Peyer's patch (tissue), 4 donors: ENCODE measurements around the gene NHEJ1. TPM values are rescaled to one million over a fixed set of nuclear protein-coding genes. Genes with fewer than 3 reads are reported as not detected.
A peak's percentile ranks its signal among the peaks of the same experiment; 100 is the strongest.
"Not testable (repeated sequence)": the region's sequence is repeated elsewhere in the genome, so short reads cannot be mapped to it uniquely, and the experiment has no call there.

ENCODE experiments used
- DNase-seq, 3 donors: peaks; one replicate each; pipeline ENCODE4 v3.0.0-alpha.2; 2017 to 2019
- H3K27ac ChIP-seq, 4 donors: fragments of 200-600 bp; sonication (generic); one replicate each; pipeline ENCODE4 v1.5.1; 2016 to 2019
- H3K27me3 ChIP-seq, 2 donors: fragments of 200-600 bp; sonication (generic); one replicate each; pipeline ENCODE4 v1.5.1; 2019
- H3K36me3 ChIP-seq, 3 donors: fragments of 200-600 bp; sonication (generic); one replicate each; pipeline ENCODE4 v1.5.1; 2016 to 2019
- H3K4me1 ChIP-seq, 4 donors: fragments of 200-600 bp; sonication (generic); one replicate each; pipeline ENCODE4 v1.5.1; 2016 to 2019
- H3K4me3 ChIP-seq, 4 donors: fragments of 200-600 bp; sonication (generic); 1 replicate in 3 of 4; 2 replicates in 1 of 4; pipeline ENCODE4 v1.5.1; 2016 to 2019; ENCODE audit warnings: mild to moderate bottlenecking in 1 of 4
- H3K9me3 ChIP-seq, 4 donors: fragments of 200-600 bp; sonication (generic); one replicate each; pipeline ENCODE4 v1.5.1; 2016 to 2019; ENCODE audit warnings: mild to moderate bottlenecking in 1 of 4
- CTCF ChIP-seq, 6 experiments: fragments of 450-650 bp in 4 of 6; fragments of 200-600 bp in 2 of 6; sonication (generic) in 1 of 6; IDR thresholded peaks; one replicate each; pipeline ENCODE4 v1.5.1; 2017 to 2019; ENCODE audit warnings: antibody characterized with exemption in 6 of 6, mild to moderate bottlenecking in 3 of 6, moderate library complexity in 1 of 6
- POLR2A ChIP-seq, 2 donors: fragments of 450-650 bp; IDR thresholded peaks; one replicate each; pipeline ENCODE4 v1.5.1; 2017; ENCODE audit warnings: antibody characterized with exemption in 2 of 2, mild to moderate bottlenecking in 2 of 2, moderate library complexity in 2 of 2
- total RNA-seq, 4 donors: library from RNA; depleted of rRNA; stranded (reverse); fragments of >200 nt; gene quantifications; one replicate each; pipeline ENCODE4 v1.1.0, GENCODE V29; 2016

The NHEJ1 gene
- total RNA-seq, 4 donors from 2014 or later, result 28.1 to 91.6 (median 67.2) TPM

- peak in 1 of 2 donors; percentile 42 for TF ChIP-seq POLR2A (IDR thresholded peaks at IDR 0.05)
- not testable (repeated sequence) for H3K4me1 ChIP-seq
Measured at GRCh38 chr2:219200502-219201326, 40.1 kb upstream of the NHEJ1 start.

GRCh38 chr2:219199470-219200211, 39.0 kb upstream of the NHEJ1 start:
- Histone ChIP-seq H3K27ac (no peak overlapping the region), H3K4me3 (no peak overlapping the region), H3K9me3 (no peaks in the 10 kb centered on the region), H3K36me3 (no peaks in the 10 kb centered on the region), H3K27me3 (no peaks in the 10 kb centered on the region), H3K4me1 (no peaks in the 10 kb centered on the region)
- DNase-seq, result peak in 1 of 3 donors; percentile 49
- TF ChIP-seq POLR2A (IDR thresholded peaks at IDR 0.05) (no peak), CTCF (IDR thresholded peaks at IDR 0.05) (no peak)

More at GRCh38 chr2:219200502-219201326, 40.1 kb upstream of the NHEJ1 start:
- peak in 1 of 3 donors; percentile 46 for DNase-seq
- not testable (repeated sequence) for H3K36me3 ChIP-seq, H3K9me3 ChIP-seq, H3K4me3 ChIP-seq, H3K27me3 ChIP-seq, H3K27ac ChIP-seq

GRCh38 chr2:219198974-219199373, 38.4 kb upstream of the NHEJ1 start:
- no peaks in the 10 kb centered on the region for H3K9me3 ChIP-seq
- H3K4me1 ChIP-seq, result no peaks in the 10 kb centered on the region
- no peak overlapping the region for H3K4me3 ChIP-seq
- DNase-seq, result peak in 1 of 3 donors; percentile 26
- TF ChIP-seq CTCF (IDR thresholded peaks at IDR 0.05) (no peak), POLR2A (IDR thresholded peaks at IDR 0.05) (no peak)
- H3K36me3 ChIP-seq, result no peaks in the 10 kb centered on the region
- no peaks in the 10 kb centered on the region for H3K27me3 ChIP-seq
- no peak overlapping the region for H3K27ac ChIP-seq

- TF ChIP-seq POLR2A (IDR thresholded peaks at IDR 0.05), result no peak
- no peak for TF ChIP-seq CTCF (IDR thresholded peaks at IDR 0.05)
- no peaks in the 10 kb centered on the region for H3K27me3 ChIP-seq
Measured at GRCh38 chr2:219197388-219197787, 36.8 kb upstream of the NHEJ1 start.

GRCh38 chr2:219186754-219187456, 26.3 kb upstream of the NHEJ1 start:
- H3K36me3 ChIP-seq, result peaks cover 0 to 28% (median 0%) of the 10 kb centered on the region in 3 donors
- no peaks in the 10 kb centered on the region for H3K27me3 ChIP-seq
- H3K27ac ChIP-seq, result no peak overlapping the region
- H3K9me3 ChIP-seq, result no peaks in the 10 kb centered on the region
- peak in 1 of 3 donors; percentile 19 for DNase-seq
- TF ChIP-seq CTCF (IDR thresholded peaks at IDR 0.05) (no peak), POLR2A (IDR thresholded peaks at IDR 0.05) (no peak)
- H3K4me3 ChIP-seq, result no peak overlapping the region
- H3K4me1 ChIP-seq, result no peaks in the 10 kb centered on the region

More at GRCh38 chr2:219197388-219197787, 36.8 kb upstream of the NHEJ1 start:
- DNase-seq, result no peak
- H3K36me3 ChIP-seq, result no peaks in the 10 kb centered on the region
- no peaks in the 10 kb centered on the region for H3K4me1 ChIP-seq
- no peak overlapping the region for H3K4me3 ChIP-seq
- H3K9me3 ChIP-seq, result no peaks in the 10 kb centered on the region
- H3K27ac ChIP-seq, result no peak overlapping the region
